NCI-H526 treated with DMSO at 0.1 percent for 48 hours (cell line): ENCODE measurements around the gene DEF6.

Experiments used
- DNase-seq: peaks from one replicate; lab custom pipeline; 2025; lab: John Stamatoyannopoulos, UW

Gene DEF6, protein sequence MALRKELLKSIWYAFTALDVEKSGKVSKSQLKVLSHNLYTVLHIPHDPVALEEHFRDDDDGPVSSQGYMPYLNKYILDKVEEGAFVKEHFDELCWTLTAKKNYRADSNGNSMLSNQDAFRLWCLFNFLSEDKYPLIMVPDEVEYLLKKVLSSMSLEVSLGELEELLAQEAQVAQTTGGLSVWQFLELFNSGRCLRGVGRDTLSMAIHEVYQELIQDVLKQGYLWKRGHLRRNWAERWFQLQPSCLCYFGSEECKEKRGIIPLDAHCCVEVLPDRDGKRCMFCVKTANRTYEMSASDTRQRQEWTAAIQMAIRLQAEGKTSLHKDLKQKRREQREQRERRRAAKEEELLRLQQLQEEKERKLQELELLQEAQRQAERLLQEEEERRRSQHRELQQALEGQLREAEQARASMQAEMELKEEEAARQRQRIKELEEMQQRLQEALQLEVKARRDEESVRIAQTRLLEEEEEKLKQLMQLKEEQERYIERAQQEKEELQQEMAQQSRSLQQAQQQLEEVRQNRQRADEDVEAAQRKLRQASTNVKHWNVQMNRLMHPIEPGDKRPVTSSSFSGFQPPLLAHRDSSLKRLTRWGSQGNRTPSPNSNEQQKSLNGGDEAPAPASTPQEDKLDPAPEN

DNA sequence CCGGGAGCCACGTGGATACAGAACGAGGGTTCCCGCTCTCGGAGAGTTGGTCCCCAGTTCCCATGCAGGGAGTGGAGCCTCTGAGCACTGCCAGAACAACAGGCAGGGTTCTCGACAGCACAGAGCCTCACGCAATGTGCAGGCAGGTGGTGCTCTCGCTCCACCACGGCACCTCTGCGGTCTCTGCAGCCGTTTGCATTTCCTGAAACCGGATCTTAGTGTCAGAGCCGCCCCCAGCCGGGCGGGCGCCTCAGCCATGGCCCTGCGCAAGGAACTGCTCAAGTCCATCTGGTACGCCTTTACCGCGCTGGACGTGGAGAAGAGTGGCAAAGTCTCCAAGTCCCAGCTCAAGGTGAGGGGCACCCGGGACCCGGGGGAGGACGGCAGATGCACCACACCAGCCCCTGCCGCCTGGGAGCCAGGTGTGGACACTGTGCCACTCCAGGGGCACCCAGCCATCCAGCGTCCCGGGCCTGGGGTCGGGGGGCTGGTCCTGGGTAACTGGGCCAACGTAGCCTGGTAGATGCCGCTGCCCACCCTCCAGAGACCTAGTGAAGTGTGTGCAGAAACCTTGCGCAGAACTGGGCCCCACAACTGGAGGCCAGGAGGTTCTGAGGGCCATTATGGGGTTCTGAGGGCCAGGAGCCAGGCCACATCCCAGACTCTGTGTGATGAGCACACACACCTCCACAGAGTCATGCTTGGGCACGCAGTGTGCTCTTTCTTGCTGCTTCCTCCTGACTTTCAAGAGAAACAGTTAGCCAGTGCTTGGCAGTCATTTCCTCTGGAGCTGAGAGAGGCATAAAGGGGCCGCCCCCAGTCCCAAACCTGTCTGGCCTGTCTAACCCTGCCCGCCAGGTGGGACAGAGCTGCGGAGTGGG lies at the start of gene DEF6:
Gene DEF6, plus strand, starts transcription at position 218 of the 881 bp plus-strand sequence. Its CDS starts 39 bp downstream, at position 257.
- peak; percentile 74 for DNase-seq

DNA sequence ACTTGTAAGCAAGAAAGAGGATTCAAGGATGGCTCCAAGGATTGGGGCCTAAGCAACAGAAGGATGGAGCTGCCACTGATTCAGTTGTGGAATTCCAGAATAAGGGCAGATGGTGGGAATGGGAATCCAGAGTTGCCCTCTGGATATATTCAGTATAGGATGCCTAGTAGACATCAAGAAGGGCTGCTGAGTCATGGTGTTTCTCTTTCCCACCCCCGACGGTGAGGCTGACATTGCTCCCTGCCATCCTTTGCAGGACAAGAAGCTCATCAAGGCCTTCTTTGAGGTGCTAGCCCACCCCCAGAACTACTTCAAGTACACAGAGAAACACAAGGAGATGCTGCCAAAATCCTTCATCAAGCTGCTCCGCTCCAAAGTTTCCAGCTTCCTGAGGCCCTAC lies 49.3 kb upstream of the DEF6 start:
- DNase-seq = no peak

DNA sequence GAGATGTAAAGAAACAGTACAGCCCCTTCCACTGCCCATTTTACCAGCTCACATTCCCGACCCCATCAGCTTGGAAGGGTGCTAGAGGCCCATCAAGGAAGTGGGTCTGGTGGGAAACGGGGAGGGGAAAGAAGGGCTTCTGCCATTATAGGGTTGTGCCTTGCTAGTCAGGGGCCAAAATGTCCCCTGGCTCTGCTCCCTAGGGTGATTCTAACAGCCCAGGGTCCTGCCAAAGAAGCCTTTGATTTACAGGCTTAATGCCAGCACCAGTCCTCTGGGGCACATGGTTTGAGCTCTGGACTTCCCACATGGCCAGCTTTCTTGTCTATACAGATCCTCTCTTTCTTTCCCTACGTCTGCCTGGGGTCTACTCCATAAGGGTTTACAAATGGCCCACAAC lies 48.7 kb upstream of the DEF6 start:
- DNase-seq = no peak

DNA sequence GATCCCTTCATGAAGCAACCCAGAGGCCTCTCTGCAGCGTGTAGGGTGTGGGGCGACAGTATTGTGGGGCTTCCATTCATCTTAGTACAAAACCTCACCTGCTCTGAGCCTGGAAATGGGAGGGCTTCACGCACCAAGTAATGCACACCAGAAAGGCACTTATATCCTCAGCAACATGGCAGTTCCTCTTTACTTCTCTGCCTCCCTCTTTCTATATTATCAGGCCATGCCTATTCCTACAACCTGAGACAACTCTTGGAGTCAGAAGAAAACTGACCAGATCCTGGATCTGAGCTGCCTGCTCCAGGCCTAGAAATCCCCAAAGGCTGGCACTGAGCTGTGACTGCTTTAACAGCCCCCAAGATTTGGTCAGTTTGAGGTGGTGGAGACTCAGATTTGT lies 45.7 kb upstream of the DEF6 start:
- no peak for DNase-seq

DNA sequence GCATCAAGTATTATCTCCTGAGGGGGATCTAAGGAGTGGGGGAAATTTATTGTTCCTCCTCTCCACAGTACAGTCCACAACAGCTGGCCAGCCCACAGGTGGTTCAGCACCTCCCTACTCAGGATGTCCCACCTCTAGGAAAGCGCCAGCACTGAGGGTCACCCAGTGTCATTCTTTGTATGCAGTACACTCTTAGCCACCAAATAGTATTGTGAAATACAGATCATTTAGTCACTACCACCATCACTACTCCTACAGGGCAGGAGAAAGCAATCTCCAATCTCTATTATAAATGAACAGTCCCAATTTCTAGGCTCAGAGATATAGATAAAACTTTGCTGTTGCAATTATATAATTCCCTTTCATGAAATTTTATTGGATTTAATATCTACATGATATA lies 44.4 kb upstream of the DEF6 start:
- no peak for DNase-seq

DNA sequence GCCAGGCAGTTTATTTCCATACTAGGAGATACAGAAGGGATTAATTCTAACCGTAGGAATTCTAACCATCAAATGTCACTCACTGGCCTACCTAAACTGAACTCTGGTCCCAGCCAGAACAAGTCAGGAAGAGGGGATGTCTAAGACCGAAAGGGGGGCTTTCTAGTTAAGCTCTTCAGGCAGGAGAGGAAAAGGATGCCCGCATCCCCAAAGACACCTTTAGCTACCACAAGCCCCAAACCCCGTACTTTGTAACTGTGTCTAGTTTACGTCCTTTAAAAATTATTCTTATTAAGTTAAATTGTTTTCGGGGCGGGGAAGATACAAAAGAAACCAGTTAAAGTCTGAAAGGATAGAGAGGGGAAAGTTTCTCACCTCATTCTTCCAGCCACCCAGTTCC lies 39.3 kb upstream of the DEF6 start:
- no peak for DNase-seq

DNA sequence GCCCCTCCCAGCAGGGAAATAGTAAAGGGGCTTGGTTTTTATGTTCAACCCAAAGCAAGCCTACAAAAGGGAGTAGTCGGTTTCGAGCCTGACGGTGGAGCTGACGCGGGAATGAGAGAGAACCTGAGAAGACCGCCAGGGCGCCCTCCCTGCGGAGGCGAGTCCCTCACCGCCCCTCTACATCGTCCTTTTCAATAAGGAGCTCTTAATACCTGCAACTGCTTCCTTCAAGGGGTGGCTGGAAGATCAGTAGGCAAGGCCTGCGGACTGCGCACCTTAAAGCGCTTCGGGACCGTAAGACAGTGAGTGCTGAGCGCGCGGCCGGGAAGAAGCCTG lies 38.8 kb upstream of the DEF6 start:
- DNase-seq = peak; percentile 52

DNA sequence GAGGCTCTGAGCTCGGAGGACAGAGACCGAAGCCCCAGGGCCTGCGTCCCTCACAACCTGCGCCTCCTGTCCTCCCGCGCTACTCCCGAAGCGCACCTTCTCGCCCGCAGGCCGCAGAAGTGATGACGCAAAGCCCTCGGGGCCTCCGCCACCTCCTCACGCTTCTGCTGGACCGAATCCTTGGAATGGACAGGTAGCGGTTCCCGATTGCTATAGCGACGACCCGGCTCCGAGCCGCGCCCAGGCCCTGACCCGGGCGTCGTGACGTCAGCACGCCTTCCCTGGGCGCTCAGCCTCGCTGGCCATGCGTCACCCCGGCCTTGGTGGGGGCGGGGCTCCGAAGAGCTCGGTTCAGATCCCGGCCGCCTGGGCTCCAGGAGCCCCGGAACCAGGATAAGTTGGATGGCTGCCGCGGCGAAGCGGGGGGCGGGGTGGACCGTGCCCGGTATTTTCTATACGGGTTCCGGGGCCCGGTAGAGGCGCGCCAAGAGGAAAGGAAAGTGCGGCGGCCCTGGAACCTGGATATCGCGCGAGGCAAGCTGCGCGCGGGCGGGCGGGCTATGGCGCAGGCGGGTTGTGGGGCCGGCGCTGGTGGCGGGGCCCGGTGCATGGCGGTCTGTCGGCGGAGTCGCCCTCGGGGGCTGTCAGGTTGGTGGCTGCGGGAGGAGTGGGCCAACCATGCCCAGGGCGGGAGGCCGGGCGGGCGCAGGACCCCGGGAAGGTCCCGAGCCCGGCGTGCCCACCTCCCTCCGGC lies 38.2 kb upstream of the DEF6 start, which contains the start of gene ZNF76:
Gene ZNF76, plus strand, starts transcription at position 542 of the 754 bp plus-strand sequence. CDS start 21,417 bp downstream, outside the sequence.
- DNase-seq = peak; percentile 92

DNA sequence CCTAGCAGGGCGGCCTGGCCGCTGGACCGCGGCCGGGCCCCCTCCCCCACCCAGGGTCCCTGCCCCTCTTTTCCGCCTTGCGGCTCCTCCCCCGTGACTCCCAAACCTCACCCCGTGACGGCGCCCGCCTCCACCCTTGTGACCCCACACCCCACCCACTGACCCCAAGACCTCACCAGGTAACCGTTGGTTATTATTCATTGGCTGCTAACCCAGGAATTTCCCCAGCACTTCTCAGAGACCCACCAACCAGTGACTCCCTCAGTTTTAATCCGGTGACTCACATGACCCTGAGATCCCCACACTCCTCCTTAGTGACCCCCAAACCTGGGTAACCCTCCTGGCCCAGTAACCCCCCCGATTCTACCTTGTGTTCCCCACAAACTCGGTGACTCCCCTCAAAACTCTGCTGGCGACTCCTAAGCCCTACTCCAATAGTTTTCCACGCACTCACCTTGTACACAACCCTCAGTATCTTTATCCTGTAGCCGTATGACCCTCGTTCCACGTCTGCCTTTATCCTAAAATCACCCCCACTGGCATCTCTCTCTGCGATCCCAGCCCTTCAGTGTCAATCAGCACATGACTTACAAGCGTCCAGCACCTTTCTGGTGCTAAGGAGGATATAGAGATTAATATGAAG lies 37.5 kb upstream of the DEF6 start:
- DNase-seq = peak; percentile 48

DNA sequence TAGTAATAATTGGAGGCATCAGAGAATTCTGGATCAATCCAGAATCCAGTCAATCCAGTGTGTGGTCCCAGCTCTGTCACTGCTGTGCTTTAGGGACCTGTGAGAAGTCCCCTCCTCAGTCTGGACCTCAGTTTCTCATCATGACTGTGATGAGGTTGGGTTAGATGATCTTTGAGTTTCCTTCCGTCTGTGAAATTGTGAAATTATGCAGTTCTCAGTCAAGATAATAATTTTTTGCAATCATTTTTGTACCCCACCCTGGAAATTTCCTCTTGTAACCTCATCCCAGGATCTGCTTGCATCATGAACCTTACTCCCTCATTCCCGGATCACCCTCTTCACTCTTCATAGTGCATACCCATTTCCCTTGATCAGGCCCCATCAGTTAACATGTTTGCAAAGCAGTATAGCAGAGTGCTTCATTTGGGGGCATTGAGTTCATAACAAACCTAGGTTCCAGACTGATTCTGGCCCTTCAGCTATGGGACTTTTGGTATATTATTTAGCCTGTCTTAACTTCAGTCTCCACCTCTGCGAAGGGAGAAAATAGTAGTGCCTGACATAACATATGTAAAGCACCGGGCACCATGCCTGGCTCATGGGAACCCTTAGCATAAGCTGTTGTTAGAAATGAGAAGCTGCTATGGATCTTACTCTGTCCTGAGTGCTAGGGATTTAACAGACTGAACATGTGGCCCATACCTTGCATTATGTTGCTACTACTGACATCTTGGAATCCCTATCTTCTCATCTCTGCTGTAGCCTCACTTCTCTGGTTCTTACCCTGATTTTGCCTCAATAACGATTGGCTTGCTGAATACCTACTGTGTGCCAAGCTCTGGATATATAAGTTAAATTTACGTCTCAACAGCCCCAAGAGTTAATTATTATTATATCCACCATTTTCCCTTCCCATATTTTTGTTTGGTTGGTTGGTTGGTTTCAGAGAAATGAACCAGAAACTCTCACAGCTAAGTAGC lies 36.7 kb upstream of the DEF6 start:
- no peak for DNase-seq

DNA sequence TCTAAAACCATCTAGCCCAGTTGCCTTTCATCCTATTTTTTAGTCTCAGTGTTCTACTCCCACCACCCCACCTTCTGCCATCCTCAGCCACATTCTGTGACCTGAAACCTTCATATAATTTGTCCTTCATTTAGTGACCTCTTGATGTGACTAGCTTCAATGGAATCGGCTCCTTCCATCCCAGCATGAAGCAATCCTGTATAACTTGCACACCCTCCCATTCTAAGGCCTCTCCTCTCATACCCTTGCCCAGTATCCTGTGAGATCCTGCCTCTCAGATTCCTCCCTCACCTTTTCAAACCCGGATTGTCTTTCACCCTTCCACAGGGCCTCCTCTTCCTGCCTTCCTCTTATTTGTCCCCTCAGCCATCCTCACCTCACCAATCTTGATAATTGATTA lies 35.0 kb upstream of the DEF6 start:
- no peak for DNase-seq

DNA sequence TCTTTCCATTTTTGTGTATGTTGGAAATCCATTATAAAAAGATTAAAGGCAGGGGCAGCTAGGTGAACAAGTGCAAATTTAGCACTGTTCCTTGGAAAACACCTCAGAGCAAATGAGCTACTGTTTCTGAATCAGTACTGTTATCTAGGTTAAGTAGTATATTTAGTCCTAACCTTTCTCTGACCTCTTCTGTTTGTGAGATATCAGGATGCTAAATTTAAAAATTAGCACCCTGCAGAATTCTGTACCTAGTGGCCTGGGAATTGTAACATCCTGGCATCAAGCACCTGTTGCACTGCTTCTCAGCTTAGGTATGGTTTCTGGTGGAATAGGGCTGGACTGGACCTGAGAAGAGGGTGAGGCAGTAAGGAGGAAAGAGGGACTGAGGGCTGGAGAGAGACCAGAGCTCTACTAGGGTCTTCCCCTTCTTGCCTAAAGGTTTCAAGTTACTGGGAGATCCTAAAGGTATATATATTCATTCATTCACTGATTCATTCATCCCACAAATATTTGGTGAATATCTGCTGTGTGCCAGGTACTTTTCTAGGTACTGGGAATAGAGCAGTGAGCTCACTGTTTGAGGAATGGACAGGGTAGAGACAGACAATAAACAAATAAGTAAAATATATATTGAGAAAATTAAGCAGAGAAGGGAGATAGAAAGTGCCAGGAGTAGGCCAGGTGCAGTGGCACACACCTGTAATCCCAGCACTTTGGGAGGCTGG lies 32.9 kb upstream of the DEF6 start:
- no peak for DNase-seq

DNA sequence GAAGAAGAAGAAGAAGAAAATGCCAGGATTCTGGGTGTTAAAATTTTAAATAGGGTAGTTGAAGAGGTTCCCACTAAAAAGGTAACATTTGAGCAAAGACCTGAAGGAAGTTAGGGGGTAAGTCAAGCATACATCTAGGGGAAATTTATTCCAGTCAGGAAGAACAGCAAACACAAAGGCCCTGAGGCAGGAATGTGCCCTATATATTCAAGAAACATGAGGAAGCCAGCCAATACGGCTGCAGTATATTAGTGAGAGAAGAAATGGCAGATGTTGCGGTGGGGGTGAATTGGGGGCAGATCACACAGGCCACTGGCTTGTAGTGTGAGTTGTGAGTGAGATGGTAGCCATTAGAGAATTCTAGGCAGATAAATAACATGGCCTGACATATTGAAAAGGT lies 32.1 kb upstream of the DEF6 start:
- no peak for DNase-seq

DNA sequence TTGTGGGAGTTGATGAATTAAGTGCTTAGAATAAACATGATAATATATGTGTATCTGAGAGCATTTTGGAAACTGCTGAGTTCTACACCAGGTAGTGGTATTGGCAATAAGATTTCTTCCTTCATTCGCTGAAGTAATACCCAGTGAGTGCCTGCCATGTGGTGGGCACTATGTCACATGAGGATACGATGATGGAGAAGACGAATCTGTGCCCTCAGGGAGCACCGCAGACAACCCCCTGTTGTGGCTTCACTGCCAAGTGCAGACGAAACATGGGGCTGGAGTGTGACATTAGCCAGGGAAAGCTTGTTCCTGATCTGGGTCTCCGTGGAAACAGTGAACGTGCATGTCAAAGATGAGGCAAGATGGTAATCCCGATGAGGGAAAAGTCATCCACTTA lies 30.2 kb upstream of the DEF6 start:
- DNase-seq = no peak

DNA sequence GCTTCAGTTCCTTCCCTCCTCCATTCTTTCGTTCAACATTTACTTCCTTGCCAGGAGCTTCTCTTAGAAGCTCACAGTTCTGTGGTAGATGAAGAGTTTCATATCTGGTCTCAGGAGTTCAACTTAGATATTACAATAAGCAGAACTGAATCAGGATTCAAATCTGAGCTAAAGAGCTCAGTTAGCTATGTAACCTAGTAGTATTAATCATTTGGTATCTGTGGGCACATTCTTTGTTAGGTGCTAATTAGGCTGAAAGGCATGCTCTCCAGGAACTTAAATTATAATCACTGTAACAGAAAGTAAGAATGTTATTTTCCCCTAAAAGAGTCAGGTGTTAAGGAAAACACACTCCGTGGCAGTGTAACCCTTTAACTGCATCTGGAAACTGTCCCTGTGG lies 29.7 kb upstream of the DEF6 start:
- no peak for DNase-seq

DNA sequence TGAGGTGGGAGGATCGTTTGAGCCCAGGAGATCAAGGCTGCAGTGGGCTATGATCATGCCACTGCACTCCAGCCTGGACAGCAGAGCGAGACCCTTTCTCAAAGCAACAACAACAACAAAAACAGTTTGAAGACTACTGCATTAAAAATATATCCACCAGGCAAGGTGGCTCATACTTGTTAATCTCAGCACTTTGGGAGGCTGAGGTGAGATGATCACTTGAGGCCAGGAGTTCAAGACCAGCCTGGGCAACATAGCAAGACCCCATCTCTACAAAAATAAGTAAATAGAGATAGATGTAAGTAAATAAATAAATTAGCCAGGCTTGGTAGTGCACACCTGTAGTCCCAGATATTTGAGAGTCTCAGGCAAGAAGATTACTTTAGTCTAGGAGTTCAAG lies 25.6 kb upstream of the DEF6 start:
- no peak for DNase-seq

DNA sequence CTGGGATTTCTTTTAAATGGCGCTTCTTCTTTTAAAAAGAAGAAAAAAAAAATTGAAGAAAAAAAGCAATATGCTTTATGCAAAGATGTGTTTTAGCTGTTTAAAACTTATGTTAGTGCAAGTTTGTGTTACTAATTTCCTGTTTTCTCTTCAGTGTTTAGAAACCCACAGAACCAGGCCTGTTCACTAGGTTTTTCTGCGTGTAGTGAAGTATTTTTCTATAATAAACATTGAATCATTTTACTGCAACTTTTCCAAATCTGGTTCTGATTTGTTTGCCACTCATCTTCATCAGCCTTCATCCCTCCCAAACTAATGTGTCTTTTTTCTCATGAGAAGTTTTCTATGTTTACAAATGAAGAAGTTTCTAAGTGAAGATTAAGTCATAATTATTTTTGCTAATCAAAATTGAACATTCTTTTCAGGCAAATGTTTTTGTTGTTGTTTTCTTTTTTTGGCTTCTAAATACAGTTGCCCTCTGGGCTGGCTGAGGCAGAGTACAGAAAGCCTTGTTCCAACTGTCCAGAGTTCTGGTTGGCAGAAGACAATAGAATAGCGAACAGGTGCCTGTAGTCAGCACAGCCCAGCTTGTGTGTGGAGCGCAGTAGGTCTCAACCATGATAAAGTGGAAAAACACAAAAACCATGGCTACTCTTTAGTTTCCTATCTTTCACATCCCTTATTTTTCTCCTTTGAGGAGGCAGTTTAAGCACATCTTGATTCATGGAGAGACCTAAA lies 23.6 kb upstream of the DEF6 start:
- DNase-seq = no peak

DNA sequence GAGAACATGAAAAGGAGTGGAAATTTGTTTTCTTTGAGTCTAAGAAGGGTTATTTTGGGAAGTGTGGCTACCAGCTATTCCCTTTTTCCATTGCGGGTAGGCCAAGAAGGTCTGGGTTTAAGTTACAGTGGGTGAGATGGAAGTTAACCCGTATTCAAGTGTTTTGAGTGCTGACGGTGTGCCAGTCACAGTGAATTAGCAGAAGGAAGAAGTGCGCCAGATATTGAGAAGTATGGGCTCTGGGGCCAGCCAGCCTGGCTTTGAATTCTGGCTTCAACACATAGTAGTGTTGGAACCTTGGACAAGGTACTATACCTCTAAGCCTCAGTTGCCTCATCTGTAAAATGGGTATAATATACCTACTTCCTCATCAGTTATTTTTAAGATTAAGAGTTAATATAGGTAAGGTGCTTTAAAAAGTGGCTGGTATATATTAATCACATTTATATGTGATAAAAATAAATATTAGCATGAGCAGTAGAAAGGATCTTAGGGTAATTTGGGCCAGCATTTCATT lies 21.8 kb upstream of the DEF6 start:
- DNase-seq = no peak

DNA sequence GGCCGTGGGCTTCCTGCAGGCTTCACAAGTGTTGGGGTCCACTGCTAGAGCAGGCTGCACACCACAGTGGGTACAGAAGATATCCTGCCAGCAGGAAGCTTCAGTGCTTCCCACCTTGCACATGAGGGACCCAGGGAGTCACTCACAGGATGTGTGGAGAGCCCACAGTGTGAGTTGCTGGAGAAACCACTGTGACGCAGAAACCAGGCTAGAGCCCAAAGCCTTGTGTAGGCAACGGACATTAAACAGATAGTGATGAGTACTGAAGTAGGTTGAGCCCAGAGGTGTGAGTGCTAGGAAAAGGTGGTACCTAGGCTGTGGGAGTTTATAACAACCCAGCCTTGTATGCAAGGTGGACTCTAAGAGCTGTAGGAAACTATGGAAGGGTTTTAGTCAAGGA lies 18.9 kb upstream of the DEF6 start:
- DNase-seq = no peak
